Activated CD4-positive, alpha-beta T cell treated with anti-CD3 and anti-CD28 coated beads, Interleukin-2, amount 50 U/mL, for 48 hours (primary cell): Measurements from ENCODE around the gene IL18R1.
A peak's percentile ranks its signal among the peaks of the same experiment; 100 is the strongest.

Experiments used
- DNase-seq, 2 experiments: peaks; one replicate each; pipeline ENCODE4 v3.0.0-alpha.2; 2020

Gene IL18R1

DNA sequence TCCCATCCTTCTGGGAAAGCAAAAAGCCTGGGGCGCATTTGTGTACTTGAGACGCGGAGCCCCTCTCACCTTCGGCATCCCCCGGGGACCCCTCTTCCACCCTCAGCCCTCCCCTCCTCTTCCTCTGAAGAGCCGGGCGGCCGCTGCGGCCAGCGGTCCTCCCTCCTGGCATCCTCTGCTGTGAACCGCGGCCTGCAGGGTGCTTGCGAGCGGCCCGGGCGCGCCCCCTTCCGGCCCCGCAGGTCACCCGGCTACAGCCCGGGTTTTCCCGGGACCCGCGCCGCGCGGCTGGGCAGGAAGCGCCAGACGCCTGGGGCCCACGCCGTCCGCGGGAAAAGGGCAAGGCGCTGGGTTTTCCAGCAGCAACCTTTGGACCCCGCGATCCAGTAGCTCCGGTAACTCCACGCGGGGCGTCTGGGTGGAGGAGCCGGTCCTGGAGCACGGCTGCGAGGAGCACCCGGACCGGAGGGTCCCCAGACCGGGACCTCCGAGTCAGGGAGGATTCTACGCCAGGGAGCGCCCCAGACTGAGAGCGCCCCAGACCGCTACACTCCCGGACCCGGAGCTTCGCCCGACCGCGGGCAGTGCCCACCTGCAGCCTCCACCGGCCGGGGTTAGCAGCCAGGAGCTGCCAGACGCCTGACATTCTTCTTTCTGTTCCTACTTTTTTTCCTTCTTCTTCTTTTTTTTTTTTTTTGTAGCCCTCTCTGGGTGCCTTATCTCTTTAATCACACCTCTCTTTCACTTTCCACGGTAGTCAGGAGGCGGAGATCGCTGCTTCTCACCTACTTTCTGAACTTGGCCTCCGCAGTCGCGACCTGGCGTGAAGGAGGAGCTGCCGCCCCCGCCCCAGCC lies at the start of gene IL18R1:
Gene IL18R1, plus strand, starts transcription at position 271 of the 855 bp plus-strand sequence. CDS start 6,865 bp downstream, outside the sequence.
- peak; percentile 75 to 82 for DNase-seq

DNA sequence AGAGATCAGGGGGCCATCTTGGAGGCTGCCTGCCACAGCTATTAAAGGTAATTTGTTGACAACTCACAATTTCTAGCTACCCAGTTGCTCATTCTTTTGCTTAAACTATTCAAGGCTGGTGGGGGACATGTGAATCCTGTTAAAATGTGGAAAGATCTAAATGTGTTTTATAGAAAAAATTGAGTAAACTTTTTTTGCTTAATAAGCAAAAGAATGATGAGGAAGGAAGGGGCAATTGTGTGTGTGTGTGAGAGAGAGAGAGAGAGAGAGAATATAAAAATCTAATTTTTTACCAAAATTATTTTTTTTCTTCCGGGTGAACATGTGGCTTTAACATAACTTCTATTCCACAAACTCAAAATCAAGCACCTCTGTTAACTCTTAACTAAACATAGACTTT lies 49.5 kb upstream of the IL18R1 start:
- DNase-seq: no peak

DNA sequence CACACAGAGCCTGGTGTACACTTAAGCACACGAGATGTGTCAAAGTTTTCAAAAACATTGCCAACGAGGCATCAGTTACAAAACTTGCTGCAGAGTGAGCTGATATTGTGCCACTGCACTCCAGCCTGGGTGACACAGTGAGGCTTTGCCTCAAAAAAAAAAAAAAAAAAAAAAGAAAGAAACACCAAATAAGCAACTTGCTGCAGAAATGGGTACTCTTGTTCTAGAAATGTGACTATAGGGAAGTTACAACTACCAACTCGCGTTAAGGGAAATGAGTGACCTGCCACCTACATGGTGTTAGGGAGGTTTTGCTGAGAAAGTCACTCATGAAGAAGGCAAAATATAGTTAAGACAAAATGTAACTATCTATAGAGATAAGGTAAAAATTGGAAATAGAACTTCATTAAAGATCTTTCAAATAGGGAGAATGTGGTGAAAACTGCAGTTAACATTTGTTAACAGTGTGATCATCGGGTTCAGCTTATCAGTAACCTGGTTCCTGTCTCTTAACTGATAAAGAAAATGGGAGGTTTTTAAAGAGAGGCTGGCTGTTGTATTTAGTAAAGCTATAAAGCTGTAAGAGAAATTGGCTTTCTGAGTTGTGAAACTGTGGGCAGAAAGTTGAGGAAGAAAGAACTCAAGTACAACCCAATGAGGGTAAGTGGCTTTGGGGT lies 44.5 kb upstream of the IL18R1 start, which contains the start of gene IL1RL1:
Gene IL1RL1, plus strand, starts transcription at position 600 of the 677 bp plus-strand sequence. CDS start 26,702 bp downstream, outside the sequence.
- DNase-seq: no peak

- DNase-seq: no peak
Observed at GRCh38 chr2:102313025-102313424, 42.6 kb upstream of the IL18R1 start.

- no peak for DNase-seq
Observed at GRCh38 chr2:102313471-102313870, 42.1 kb upstream of the IL18R1 start.

- DNase-seq: no peak
Observed at GRCh38 chr2:102313950-102314349, 41.6 kb upstream of the IL18R1 start.

GRCh38 chr2:102315921-102316320 lies 39.7 kb upstream of the IL18R1 start:
- DNase-seq: no peak

DNA sequence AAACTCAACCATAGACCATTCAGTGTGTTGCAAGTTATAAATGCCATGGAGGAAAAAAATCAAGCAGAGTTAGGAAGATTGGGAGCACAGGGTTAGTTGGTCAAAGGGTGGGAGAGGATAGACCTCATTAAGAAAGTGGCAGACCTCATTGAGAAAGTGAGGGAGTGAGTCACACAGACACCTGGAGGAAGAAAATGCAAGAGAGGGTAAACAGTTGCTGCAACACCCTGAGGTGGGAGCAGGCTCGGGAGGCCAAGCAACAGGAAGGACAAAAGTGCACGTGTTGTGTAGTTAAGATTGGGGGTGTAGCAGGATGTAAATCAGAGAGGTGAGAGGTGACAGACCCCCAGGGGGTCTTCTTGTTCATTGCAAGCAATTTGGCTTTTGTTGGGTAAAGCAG lies 37.9 kb upstream of the IL18R1 start:
- DNase-seq: no peak

DNA sequence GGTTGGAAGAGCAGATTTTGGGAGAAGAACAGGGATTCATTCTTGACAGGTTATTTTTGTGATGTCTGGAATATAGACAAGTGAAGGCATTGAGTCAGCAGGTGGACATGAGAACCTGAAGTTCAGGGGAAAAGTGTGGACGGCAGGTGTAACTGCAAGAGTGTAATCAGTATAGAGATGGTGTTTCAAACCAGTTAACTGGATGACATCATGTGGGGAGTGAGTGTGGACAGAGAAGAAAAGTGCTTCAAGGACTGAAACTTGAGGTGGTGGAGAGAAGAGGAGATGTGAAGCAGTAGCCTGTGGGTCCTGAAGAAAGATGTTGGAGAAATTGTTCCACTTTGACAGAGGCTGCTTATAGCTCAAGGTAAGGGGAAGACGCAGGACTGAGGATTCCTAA lies 37.2 kb upstream of the IL18R1 start:
- DNase-seq: no peak

DNA sequence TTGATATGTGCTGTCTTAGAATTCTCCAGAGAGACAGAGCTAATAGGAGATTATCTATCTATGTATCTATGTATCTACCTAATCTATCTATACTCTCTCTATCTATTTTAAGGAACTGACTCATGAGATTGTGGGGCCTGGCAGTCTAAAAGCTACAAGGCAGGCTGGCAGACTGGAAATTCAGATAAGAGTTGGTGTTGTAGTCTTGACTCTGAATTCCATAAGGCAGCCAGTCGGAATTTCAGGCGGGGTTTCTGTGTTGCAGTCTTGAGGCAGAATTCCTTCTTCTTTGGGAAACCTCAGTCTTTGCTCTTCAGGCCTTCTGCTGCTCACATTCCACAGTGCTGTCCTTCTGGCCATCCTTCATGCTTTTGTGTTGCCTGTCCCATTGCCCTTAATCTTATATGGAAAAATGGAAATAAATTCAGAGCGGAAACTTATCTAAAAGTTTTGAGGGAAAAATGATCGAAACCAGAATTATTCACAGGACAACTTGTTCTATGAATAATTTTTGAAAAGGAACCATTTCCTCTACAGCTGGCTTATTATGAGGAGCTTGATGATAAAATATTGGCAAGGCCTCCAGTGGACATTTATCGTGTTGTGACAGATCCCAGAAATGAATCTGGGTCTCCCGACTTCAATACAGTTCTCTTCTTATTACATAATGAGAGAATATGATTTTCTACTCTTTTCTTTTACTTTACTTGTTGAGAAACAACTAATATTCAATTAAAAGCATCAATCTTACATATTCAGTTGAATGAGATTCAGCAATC lies 33.5 kb upstream of the IL18R1 start:
- no peak for DNase-seq

GRCh38 chr2:102324914-102325313 lies 30.7 kb upstream of the IL18R1 start:
- DNase-seq: peak; percentile 21 to 39

DNA sequence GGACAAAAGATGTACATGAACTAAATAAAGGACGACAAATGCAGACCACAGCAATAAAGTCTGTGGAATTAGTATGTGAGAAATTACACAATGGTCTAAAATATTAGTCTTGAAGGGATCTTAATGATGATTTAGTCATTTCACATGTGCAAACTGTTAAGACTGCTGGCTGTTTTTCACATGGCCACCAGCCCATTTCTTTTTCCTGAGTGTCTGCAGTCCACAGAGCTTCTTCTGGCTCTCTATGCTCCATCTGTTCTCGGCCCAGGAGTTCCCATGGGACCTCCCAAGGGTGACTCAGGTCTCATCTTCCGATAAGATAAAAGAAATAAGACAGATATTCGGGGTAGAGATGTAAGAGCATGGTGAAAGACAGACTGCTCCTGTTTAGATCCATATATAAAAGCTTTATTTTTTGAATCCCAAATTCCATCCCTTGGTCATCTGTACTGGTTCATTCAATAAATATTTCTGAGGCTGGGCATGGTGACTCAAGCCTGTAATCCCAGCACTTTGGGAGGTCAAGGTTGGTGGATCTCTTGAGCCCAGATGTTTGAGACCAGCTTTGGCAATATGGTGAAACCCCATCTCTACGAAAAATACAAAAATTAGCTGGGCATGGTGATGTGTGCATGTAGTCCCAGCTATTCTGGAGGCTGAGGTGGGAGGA lies 24.1 kb upstream of the IL18R1 start:
- DNase-seq: no peak

DNA sequence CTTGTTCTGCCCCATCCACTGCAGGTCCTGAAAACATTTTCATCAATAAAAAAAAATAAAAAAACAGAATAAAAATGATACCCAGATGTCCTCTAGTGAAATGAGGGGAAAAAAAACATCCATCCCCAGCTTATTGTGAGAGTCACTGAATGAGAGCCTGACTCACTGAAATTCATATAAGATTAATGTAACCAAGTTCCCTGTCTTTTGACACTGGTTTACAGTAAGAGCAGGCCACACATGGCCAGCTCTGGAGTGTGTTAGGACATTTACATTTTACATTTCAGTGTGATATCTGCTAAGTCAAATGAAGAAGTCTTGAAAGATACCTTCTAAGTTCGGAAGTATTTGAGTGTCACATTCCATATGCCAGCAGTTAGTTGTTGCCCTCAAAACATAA lies 21.1 kb upstream of the IL18R1 start:
- no peak for DNase-seq

DNA sequence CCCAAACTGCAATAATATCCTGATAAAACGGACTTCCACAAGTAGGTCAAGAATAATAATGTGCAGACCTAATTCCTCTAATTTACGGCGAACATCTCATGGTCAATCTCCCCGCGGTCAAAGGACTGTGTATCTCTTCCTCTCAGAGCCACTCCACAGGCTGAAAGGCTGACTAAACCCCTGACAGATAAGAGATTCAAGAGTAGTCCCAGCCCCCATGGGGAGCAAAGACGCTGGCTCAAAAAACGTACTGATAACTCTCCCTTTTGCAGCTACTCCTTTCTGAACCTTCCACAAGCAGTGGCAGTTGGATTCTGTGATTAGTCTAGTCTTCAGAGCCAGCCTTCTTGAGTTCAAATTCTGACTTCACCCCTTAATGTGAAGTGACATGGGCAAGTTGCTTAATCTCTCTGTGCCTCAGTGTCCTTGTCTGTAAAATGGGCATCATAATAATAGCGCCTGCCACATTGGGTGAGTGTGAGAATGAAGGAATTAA lies 19.7 kb upstream of the IL18R1 start:
- no peak for DNase-seq

DNA sequence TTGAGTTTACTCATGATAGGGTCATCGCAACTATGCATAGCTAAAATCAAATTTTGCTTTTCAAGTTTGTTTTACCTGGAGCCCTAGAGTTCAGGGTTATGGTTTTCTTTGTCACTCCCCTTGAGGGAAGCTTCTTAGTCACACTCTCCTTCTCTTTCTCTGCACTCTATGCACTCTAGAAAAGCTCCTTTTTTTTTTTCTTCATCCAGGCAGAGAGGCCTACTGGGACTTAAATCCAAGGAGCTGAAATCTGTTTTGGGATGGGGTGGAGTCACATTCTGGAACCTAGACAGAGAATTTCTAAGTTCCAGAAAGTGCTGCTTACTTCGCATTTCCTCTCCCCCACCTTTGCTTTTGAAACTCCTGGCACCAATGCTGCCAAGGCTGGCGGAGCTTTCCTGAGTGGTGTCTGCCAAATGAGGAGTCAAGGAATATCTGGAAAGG lies 19.1 kb upstream of the IL18R1 start:
- no peak for DNase-seq

- DNase-seq: no peak
Observed at GRCh38 chr2:102337012-102337411, 18.6 kb upstream of the IL18R1 start.

DNA sequence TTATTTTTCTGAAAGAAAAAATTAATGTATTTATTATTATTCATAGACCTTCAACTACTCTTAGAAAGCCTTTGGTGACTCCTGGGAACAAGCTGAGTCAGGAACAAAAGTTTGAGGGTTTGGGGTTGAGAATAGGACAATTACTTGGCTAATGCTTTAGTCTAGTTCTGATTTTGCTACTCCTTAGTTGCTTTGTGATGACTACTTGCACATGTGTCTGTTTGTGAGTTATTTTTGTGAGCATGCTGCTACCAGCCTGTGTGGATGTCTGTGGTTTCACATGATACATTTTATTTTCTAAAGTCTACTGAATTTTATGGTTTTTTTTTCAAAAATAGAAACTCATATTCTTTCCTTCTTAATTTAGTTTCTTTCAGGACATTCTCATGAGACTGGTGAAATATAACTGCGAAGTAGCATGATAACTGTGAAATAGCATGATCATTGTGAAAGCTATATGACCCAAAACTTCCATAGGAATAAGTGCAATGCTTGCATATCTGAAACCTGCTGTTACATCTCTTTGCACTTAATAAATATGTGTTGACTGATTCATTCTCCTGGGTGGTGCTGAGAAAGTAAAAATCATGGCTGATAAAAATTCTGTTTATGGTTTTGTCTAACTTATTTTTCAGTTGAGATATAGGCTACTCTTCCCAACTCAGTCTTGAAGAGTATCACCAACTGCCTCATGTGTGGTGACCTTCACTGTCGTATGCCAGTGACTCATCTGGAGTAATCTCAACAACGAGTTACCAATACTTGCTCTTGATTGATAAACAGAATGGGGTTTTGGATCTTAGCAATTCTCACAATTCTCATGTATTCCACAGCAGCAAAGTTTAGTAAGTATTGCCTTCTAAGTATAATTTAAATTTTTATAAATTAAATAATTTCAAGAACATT lies 17.9 kb upstream of the IL18R1 start:
- DNase-seq: no peak

DNA sequence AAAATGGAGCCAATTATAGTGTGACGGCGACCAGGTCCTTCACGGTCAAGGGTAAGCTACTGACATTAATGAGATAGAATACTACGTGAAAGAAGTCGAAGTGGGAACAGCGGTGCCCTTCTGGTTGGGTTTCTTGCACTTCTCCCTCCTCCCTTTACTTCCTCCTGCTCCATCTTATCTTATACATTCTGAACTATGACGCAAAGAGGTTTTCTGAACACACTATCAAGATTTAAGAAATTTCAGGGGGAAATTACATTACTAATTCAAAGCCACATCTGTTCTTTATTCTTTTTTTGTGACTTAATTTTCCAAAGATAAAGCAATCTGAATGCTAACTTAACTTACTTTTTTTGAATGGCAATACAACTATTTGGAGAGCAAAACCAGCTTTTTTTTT lies 14.8 kb upstream of the IL18R1 start:
- DNase-seq: no peak

GRCh38 chr2:102342888-102343287 lies 12.7 kb upstream of the IL18R1 start:
- DNase-seq: no peak

- DNase-seq: no peak
Observed at GRCh38 chr2:102344397-102344796, 11.2 kb upstream of the IL18R1 start.

- no peak for DNase-seq
Observed at GRCh38 chr2:102345329-102345920, 10.2 kb upstream of the IL18R1 start.
